Esophagus muscularis mucosa (tissue), 4 donors: ENCODE measurements around the gene MGAT4A.

Experiments
- CTCF ChIP-seq, 3 experiments: fragments of 200-600 bp in 2 of 3; fragments of 450-650 bp in 1 of 3; sonication (generic) in 2 of 3; IDR thresholded peaks; one replicate each; pipeline ENCODE4 v1.5.1; 2017 to 2019; ENCODE audit warnings: antibody characterized with exemption in 3 of 3, mild to moderate bottlenecking in 2 of 3, moderate library complexity in 1 of 3
- EP300 ChIP-seq: sonication (generic); formaldehyde crosslinking; IDR thresholded peaks from one replicate; pipeline ENCODE4 v1.6.1; 2017; ENCODE audit warnings: antibody characterized with exemption
- POLR2A ChIP-seq: fragments of 450-650 bp; IDR thresholded peaks from one replicate; pipeline ENCODE4 v1.6.1; 2017; ENCODE audit warnings: antibody characterized with exemption, moderate library complexity, mild to moderate bottlenecking, low read depth
- POLR2AphosphoS5 ChIP-seq, 2 donors: sonication (generic); formaldehyde crosslinking; IDR thresholded peaks; one replicate each; pipeline ENCODE4 v1.6.1; 2017; ENCODE audit warnings: antibody characterized with exemption in 2 of 2

GRCh38 chr2:98743835-98744234 lies 12.9 kb upstream of the MGAT4A start:
- TF ChIP-seq CTCF (IDR thresholded peaks at IDR 0.05) (no peak), POLR2A (no peak), EP300 (no peak), POLR2AphosphoS5 (IDR thresholded peaks at IDR 0.05) (no peak)
